Loucy (cell line): Measurements from ENCODE around the gene CCDC137.
A peak's percentile ranks its signal among the peaks of the same experiment; 100 is the strongest.
"Not testable (repeated sequence)": the region's sequence is repeated elsewhere in the genome, so short reads cannot be mapped to it uniquely, and the experiment has no call there.

Experiments used
- H2AFZ ChIP-seq: fragments of 200-600 bp; sonication (generic); 2 replicates; pipeline ENCODE4 v1.6.0; 2016; ENCODE audit warnings: antibody characterized with exemption, mild to moderate bottlenecking, low read length, moderate library complexity
- H3F3A ChIP-seq: fragments of 200-600 bp; 2 replicates; pipeline ENCODE4 v1.6.0; 2016; ENCODE audit warnings: antibody characterized with exemption, low read depth, mild to moderate bottlenecking
- H3K27me3 ChIP-seq: fragments of 200-600 bp; sonication (generic); 2 replicates; pipeline ENCODE4 v1.6.1; 2014; ENCODE audit warnings: low read length, mild to moderate bottlenecking; ENCODE audit not compliant: insufficient read depth, poor library complexity, severe bottlenecking
- H3K36me3 ChIP-seq: fragments of 200-600 bp; sonication (generic); 2 replicates; pipeline ENCODE4 v1.6.1; 2016; ENCODE audit warnings: low read length; ENCODE audit not compliant: insufficient read depth
- H3K4me1 ChIP-seq: fragments of 200-600 bp; sonication (generic); 2 replicates; pipeline ENCODE4 v1.5.1; 2014; ENCODE audit warnings: low read length, mild to moderate bottlenecking; ENCODE audit not compliant: insufficient read depth, poor library complexity, severe bottlenecking
- H3K4me2 ChIP-seq: fragments of 200-600 bp; sonication (generic); 2 replicates; pipeline ENCODE4 v1.6.0; 2014; ENCODE audit warnings: antibody characterized with exemption, low read length, low read depth, mild to moderate bottlenecking; ENCODE audit not compliant: poor library complexity, severe bottlenecking
- H3K4me3 ChIP-seq: fragments of 200-600 bp; sonication (generic); 2 replicates; pipeline ENCODE4 v1.5.1; 2014; ENCODE audit warnings: low read length, mild to moderate bottlenecking, mixed read lengths; ENCODE audit not compliant: poor library complexity, severe bottlenecking
- H3K79me2 ChIP-seq: fragments of 200-600 bp; sonication (generic); 2 replicates; pipeline ENCODE4 v1.6.1; 2014; ENCODE audit warnings: low read length; ENCODE audit not compliant: insufficient read depth
- H3K9ac ChIP-seq: fragments of 200-600 bp; sonication (generic); 2 replicates; pipeline ENCODE4 v1.6.0; 2014; ENCODE audit warnings: mild to moderate bottlenecking, low read depth, low read length, moderate library complexity; ENCODE audit not compliant: poor library complexity, severe bottlenecking
- H3K9me2 ChIP-seq: fragments of 200-600 bp; sonication (generic); replicated peaks from 2 replicates; pipeline ENCODE4 v1.6.1; 2016; ENCODE audit warnings: low read depth, low read length, mixed read lengths
- H3K9me3 ChIP-seq: fragments of 200-600 bp; sonication (generic); 2 replicates; pipeline ENCODE4 v1.6.1; 2014; ENCODE audit warnings: mild to moderate bottlenecking, antibody characterized with exemption, low read length, low read depth; ENCODE audit not compliant: insufficient read depth
- H4K20me1 ChIP-seq: fragments of 200-600 bp; sonication (generic); 2 replicates; pipeline ENCODE4 v1.6.0; 2014; ENCODE audit warnings: antibody characterized with exemption, low read length, mild to moderate bottlenecking; ENCODE audit not compliant: insufficient read depth, poor library complexity, severe bottlenecking
- EZH2phosphoT487 ChIP-seq: fragments of 200-600 bp; IDR thresholded peaks from 2 replicates; pipeline ENCODE4 v1.6.1; 2018; ENCODE audit warnings: antibody characterized with exemption, mild to moderate bottlenecking, moderate library complexity, borderline replicate concordance
- TF ChIP-seq, protein P1 (sequence below): fragments of 200-600 bp; sonication (generic); conservative IDR thresholded peaks from 2 replicates; pipeline ENCODE4 v1.5.1; 2014; ENCODE audit warnings: mild to moderate bottlenecking, antibody characterized with exemption, low read length

Gene CCDC137

DNA sequence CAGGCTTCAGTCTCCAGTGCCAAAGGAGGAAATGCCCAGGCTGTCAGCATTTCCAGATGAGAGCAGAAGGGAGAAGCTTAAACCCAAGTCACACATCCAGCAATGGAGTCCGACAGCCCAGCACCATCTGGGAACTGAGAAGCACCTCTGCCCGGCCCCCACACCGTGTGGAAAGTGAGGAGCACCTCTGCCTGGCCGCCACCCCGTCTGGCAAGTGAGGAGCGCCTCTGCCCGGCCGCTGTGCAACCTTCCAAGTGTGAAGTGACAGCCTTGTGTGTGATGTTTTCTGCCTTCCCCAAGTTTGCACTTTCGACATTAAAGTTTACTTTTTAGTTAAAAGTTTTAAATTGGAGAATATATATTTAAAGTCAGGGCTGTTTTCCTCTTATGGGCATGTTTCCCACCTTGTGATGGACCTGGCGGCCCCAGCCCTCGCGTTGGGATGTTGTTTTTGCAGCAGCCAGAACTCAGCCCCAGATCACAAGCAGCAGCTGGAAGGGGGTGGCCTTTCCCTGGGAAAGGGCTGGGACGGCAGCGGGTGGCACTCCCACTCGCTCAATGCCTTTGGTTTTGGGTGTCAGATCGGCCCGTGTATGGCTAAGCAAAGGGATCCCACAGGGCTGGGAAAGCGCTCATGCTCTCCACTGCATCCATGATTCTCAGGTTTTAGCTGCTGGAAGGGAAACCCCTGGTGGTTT lies 7.2 kb downstream of the CCDC137 start:
- Histone ChIP-seq H4K20me1 (peaks cover 11% of the 10 kb centered on the region), H3K36me3 (peaks cover 20% of the 10 kb centered on the region; the same call in 1 of the 2 replicates), H3K79me2 (peaks cover 19% of the 10 kb centered on the region; the same call in 1 of the 2 replicates), H3F3A (no peaks in the 10 kb centered on the region), H3K4me2 (no peak overlapping the region), H3K9me3 (no peaks in the 10 kb centered on the region), H3K4me1 (no peaks in the 10 kb centered on the region), H3K9ac (no peak overlapping the region), H3K27me3 (no peaks in the 10 kb centered on the region), H3K9me2 (no peaks in the 10 kb centered on the region), H3K4me3 (no peak overlapping the region), H2AFZ (no peak overlapping the region)
- TF ChIP-seq, protein P1, sequence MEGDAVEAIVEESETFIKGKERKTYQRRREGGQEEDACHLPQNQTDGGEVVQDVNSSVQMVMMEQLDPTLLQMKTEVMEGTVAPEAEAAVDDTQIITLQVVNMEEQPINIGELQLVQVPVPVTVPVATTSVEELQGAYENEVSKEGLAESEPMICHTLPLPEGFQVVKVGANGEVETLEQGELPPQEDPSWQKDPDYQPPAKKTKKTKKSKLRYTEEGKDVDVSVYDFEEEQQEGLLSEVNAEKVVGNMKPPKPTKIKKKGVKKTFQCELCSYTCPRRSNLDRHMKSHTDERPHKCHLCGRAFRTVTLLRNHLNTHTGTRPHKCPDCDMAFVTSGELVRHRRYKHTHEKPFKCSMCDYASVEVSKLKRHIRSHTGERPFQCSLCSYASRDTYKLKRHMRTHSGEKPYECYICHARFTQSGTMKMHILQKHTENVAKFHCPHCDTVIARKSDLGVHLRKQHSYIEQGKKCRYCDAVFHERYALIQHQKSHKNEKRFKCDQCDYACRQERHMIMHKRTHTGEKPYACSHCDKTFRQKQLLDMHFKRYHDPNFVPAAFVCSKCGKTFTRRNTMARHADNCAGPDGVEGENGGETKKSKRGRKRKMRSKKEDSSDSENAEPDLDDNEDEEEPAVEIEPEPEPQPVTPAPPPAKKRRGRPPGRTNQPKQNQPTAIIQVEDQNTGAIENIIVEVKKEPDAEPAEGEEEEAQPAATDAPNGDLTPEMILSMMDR: no peak
- TF ChIP-seq EZH2phosphoT487: no peak

- H3K4me1 ChIP-seq, H3K27me3 ChIP-seq, H2AFZ ChIP-seq, H3K9ac ChIP-seq, H3K4me2 ChIP-seq, H3K9me2 ChIP-seq, H3K79me2 ChIP-seq, H4K20me1 ChIP-seq, H3K4me3 ChIP-seq, H3K9me3 ChIP-seq, H3F3A ChIP-seq: not testable (repeated sequence)
- peaks cover 20% of the 10 kb centered on the region; the same call in 1 of the 2 replicates for H3K36me3 ChIP-seq
- TF ChIP-seq, protein P1: peak; percentile 43
These were observed 9.1 kb downstream of the CCDC137 start for GRCh38 chr17:81675515-81676221.

- Histone ChIP-seq H3K4me1 (no peaks in the 10 kb centered on the region), H3K4me3 (no peak overlapping the region), H3K4me2 (no peak overlapping the region), H3K9ac (no peak overlapping the region), H3K9me2 (no peaks in the 10 kb centered on the region), H3K9me3 (no peaks in the 10 kb centered on the region), H4K20me1 (peaks cover 2% of the 10 kb centered on the region), H2AFZ (no peak overlapping the region), H3K36me3 (peaks cover 15% of the 10 kb centered on the region; the same call in 1 of the 2 replicates), H3K27me3 (no peaks in the 10 kb centered on the region), H3F3A (no peaks in the 10 kb centered on the region), H3K79me2 (peaks cover 17% of the 10 kb centered on the region; the same call in 1 of the 2 replicates)
- no peak for TF ChIP-seq EZH2phosphoT487
- TF ChIP-seq, protein P1: no peak
These were observed 10.4 kb downstream of the CCDC137 start for GRCh38 chr17:81676906-81677305.
